IPS-20b (cell line): Measurements from ENCODE around the gene KSR2.

Experiments used
- H3K27ac ChIP-seq: one replicate; pipeline ENCODE4 v1.5.1; 2013; ENCODE audit warnings: low read length
- H3K27me3 ChIP-seq: 2 replicates; pipeline ENCODE4 v1.6.1; 2013; ENCODE audit warnings: mild to moderate bottlenecking, low read length, inconsistent platforms; ENCODE audit not compliant: insufficient read depth
- H3K36me3 ChIP-seq: 2 replicates; pipeline ENCODE4 v1.6.1; 2013; ENCODE audit warnings: low read depth, mild to moderate bottlenecking, inconsistent platforms, low read length, moderate library complexity; ENCODE audit not compliant: insufficient read depth
- H3K4me1 ChIP-seq: 2 replicates; pipeline ENCODE4 v1.6.1; 2013; ENCODE audit warnings: mild to moderate bottlenecking, control low read depth, inconsistent platforms, low read length, moderate library complexity; ENCODE audit not compliant: insufficient read depth
- H3K4me3 ChIP-seq: 2 replicates; pipeline ENCODE4 v1.5.1; 2013; ENCODE audit warnings: mild to moderate bottlenecking, low read length, inconsistent platforms
- H3K9ac ChIP-seq: 2 replicates; pipeline ENCODE4 v1.6.1; 2013; ENCODE audit warnings: low read depth, mild to moderate bottlenecking, inconsistent platforms, low read length, moderate library complexity
- H3K9me3 ChIP-seq: 2 replicates; pipeline ENCODE4 v1.6.1; 2013; ENCODE audit warnings: mild to moderate bottlenecking, low read depth, low read length, inconsistent platforms; ENCODE audit not compliant: insufficient read depth

The KSR2 gene

DNA sequence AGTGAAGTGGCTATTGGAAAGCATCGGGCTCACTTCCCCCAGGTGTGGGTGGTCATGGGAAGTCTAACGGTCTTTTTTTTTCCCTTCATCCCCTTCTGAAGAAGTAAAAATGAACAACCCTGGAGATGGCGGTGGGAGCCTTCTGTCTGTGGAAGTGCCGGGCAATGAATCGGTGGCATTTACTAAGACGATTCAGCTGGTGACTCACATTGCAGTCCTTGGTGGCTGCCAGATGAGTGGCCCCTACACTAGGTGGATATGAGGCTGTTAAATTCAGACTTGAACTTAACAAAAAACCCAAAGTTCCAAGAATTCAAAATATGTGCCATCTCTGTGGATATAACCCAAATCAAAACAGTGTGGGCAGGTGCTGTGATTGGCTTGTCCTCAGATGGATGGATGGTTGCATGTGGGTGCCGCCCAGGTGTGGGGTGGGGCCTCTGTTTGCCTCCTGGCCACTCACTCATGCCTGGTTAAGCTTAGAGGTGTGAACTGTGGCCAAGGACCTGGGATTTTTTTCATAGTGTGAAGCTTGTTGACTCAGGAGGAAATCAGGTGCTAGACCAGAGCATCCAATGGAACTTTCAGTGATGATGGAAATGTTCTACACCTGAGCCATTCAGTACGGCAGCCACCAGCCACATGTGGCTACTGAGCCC, 430.6 kb downstream of the KSR2 start:
- Histone ChIP-seq H3K27ac (no peak overlapping the region), H3K9ac (no peak overlapping the region), H3K4me3 (no peak overlapping the region), H3K9me3 (no peaks in the 10 kb centered on the region), H3K4me1 (no peaks in the 10 kb centered on the region), H3K36me3 (no peaks in the 10 kb centered on the region), H3K27me3 (no peaks in the 10 kb centered on the region; the same call in 1 of the 2 replicates)

DNA sequence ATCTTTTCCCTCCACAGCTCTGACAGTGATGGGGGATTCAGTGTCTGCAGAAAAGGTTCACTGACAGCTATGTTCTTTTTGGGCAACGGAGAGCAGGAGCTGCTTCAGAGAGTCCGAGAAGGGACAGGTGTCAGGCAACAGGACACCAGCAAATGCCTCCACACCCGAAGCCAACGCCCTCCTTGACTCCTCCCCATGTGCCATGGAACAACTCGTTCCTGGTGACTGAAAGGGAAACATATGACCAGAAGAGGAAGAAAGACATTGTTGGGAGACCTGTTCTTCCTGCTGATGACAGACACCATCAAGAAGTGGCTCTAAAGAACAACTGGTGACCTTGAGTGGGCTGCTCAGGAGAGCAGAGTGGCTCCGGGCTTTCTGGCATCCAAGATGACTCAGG, 435.1 kb downstream of the KSR2 start:
- Histone ChIP-seq H3K27ac (no peak overlapping the region), H3K9ac (no peak overlapping the region), H3K9me3 (no peaks in the 10 kb centered on the region), H3K4me3 (no peak overlapping the region), H3K27me3 (no peaks in the 10 kb centered on the region), H3K36me3 (no peaks in the 10 kb centered on the region), H3K4me1 (no peaks in the 10 kb centered on the region)

DNA sequence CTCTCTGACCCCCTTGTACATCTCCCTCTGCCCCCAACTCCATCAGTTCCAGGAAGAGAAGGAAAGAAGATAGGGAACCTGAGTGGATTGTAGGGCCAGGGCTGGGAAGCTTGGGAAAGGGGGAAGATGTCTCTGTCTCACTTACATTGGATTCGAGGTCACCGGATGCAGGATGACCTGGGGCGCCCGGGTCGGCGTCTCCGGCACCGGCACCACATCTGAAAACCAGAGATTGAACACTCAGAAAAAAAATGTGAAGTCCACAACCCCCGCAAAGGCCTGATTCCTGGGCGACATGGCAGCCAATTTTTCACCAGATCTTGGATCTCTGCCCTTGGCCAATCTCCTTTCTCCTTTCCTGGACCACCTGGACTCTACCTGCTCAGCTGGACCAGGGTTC, 438.0 kb downstream of the KSR2 start:
- Histone ChIP-seq H3K9me3 (no peaks in the 10 kb centered on the region), H3K27me3 (no peaks in the 10 kb centered on the region), H3K4me1 (no peaks in the 10 kb centered on the region)

GRCh38 chr12:117528538-117528937, 440.3 kb downstream of the KSR2 start:
- H3K4me3 ChIP-seq = no peak overlapping the region
- H3K9me3 ChIP-seq = no peaks in the 10 kb centered on the region
- H3K9ac ChIP-seq = no peak overlapping the region
- no peaks in the 10 kb centered on the region for H3K36me3 ChIP-seq
- no peaks in the 10 kb centered on the region for H3K27me3 ChIP-seq
- no peak overlapping the region for H3K27ac ChIP-seq
- H3K4me1 ChIP-seq = no peaks in the 10 kb centered on the region

More for the DNA sequence above, 438.0 kb downstream of the KSR2 start:
- no peak overlapping the region for H3K27ac ChIP-seq
- H3K4me3 ChIP-seq = no peak overlapping the region
- H3K36me3 ChIP-seq = no peaks in the 10 kb centered on the region
- H3K9ac ChIP-seq = no peak overlapping the region

GRCh38 chr12:117527479-117527855, 441.3 kb downstream of the KSR2 start:
- Histone ChIP-seq H3K9me3 (no peaks in the 10 kb centered on the region), H3K27me3 (no peaks in the 10 kb centered on the region)

DNA sequence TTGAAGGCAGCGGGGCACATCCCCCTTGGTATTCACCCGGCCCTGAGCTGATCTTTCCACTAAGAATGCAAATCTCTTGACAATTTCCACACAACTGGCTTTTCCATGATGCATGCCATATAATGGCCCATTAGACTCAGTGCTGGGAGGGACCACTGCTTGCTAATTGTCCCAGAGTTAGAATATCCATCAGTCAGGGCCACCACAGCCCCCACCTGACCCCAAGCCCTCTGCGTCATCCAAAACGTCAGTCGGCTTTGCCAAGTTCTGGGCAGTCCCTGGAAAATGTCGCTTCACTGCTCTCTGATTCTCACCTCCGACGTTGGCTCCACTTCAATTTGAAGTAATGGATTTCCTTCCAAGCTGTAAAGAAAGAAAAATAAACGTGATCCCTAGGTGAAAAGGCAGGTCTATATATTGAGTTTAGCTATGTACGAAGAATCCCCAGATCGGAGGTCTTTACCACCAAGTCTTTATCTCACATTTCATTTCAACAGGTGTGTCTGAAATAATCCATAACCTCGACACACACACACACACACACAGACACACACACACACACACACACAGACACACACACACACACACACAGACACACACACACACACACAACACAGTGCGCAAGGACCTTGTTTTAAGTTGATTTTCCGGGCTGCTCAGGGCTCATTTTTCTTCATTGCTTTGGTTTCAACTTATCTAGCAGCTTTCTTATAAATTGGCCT, 441.9 kb downstream of the KSR2 start:
- Histone ChIP-seq H3K4me1 (no peaks in the 10 kb centered on the region), H3K4me3 (no peak overlapping the region), H3K9me3 (no peaks in the 10 kb centered on the region), H3K36me3 (no peaks in the 10 kb centered on the region), H3K27me3 (no peaks in the 10 kb centered on the region), H3K27ac (no peak overlapping the region), H3K9ac (no peak overlapping the region)

More at GRCh38 chr12:117527479-117527855, 441.3 kb downstream of the KSR2 start:
- H3K4me1 ChIP-seq = no peaks in the 10 kb centered on the region
- no peak overlapping the region for H3K9ac ChIP-seq
- no peaks in the 10 kb centered on the region for H3K36me3 ChIP-seq
- no peak overlapping the region for H3K27ac ChIP-seq
- no peak overlapping the region for H3K4me3 ChIP-seq

DNA sequence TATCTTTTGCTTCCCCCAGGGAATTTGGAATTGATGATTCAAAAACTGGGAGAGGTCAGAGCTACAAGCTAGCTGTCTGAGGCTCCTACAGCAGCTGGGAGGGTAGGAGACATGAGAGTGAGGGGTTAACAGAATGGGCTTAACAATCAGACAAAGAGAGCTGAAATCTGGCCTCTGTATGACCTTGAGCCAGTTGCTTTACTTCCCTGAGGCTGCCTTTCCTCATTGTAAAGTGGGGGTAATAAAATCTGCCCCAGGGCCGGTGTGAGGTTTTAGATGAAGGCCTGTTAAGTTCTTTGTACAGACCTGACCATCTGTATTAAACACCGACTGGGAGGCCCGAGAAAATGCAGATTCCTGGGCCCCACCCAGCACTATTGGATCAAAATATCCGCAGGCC, 443.0 kb downstream of the KSR2 start:
- no peak overlapping the region for H3K9ac ChIP-seq
- H3K4me3 ChIP-seq = no peak overlapping the region
- no peaks in the 10 kb centered on the region for H3K4me1 ChIP-seq
- no peaks in the 10 kb centered on the region for H3K9me3 ChIP-seq
- no peaks in the 10 kb centered on the region for H3K27me3 ChIP-seq
- H3K36me3 ChIP-seq = no peaks in the 10 kb centered on the region
- H3K27ac ChIP-seq = no peak overlapping the region

- H3K27ac ChIP-seq = no peak overlapping the region
- H3K9me3 ChIP-seq = no peaks in the 10 kb centered on the region
- H3K27me3 ChIP-seq = no peaks in the 10 kb centered on the region
- H3K36me3 ChIP-seq = no peaks in the 10 kb centered on the region
- H3K9ac ChIP-seq = no peak overlapping the region
- H3K4me3 ChIP-seq = no peak overlapping the region
- H3K4me1 ChIP-seq = no peaks in the 10 kb centered on the region
Observed at GRCh38 chr12:117524806-117525205, 444.0 kb downstream of the KSR2 start.

GRCh38 chr12:117523971-117524370, 444.8 kb downstream of the KSR2 start:
- H3K9me3 ChIP-seq = no peaks in the 10 kb centered on the region
- H3K4me3 ChIP-seq = no peak overlapping the region
- H3K4me1 ChIP-seq = no peaks in the 10 kb centered on the region
- H3K36me3 ChIP-seq = no peaks in the 10 kb centered on the region
- no peak overlapping the region for H3K9ac ChIP-seq
- no peak overlapping the region for H3K27ac ChIP-seq
- no peaks in the 10 kb centered on the region for H3K27me3 ChIP-seq

- H3K9me3 ChIP-seq = no peaks in the 10 kb centered on the region
- no peaks in the 10 kb centered on the region for H3K4me1 ChIP-seq
- no peaks in the 10 kb centered on the region for H3K36me3 ChIP-seq
- H3K27me3 ChIP-seq = no peaks in the 10 kb centered on the region
- H3K4me3 ChIP-seq = no peak overlapping the region
- no peak overlapping the region for H3K9ac ChIP-seq
- H3K27ac ChIP-seq = no peak overlapping the region
Observed at GRCh38 chr12:117522559-117522958, 446.2 kb downstream of the KSR2 start.

DNA sequence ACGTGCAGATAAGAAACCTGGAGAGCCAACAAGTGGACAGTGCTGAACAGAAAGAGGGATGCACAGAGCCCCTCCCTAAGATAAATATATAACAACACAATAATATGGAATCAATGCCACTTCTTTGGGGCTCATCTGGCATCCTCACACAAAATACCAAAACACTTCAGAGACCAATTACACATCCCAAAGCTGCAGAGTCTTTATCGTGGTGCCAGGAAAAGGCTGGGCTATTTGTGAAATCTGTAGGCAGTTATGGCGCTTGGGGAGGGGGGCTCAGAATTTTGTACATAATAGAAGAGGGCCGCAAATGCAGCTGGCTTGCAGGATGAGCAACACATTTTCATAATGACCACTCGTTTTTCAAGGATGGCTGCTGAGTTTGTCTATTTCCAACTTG, 446.9 kb downstream of the KSR2 start:
- H3K4me1 ChIP-seq = no peaks in the 10 kb centered on the region
- H3K9me3 ChIP-seq = no peaks in the 10 kb centered on the region
- H3K9ac ChIP-seq = no peak overlapping the region
- no peak overlapping the region for H3K4me3 ChIP-seq
- no peaks in the 10 kb centered on the region for H3K36me3 ChIP-seq
- no peaks in the 10 kb centered on the region for H3K27me3 ChIP-seq
- H3K27ac ChIP-seq = no peak overlapping the region

DNA sequence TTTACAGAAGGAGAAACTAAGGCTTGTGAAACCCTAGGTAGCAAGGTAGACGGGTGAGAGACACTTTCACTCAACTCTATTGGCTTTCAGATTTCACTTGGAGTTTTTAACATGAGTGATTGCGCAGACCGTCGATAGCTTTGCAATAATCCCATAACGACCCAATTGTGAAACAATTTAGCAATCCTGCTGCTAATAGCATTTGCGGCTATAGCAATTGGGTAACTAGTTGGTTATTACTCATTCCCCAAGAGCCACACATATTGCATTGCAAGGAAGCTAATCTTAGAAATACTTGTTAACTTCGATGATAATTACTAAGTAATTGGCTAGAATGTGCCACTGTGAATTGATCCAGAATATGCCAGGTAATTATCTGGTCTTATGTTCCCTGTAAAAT, 447.4 kb downstream of the KSR2 start:
- H3K27ac ChIP-seq = no peak overlapping the region
- no peaks in the 10 kb centered on the region for H3K4me1 ChIP-seq
- no peak overlapping the region for H3K9ac ChIP-seq
- no peaks in the 10 kb centered on the region for H3K27me3 ChIP-seq
- H3K4me3 ChIP-seq = no peak overlapping the region
- no peaks in the 10 kb centered on the region for H3K36me3 ChIP-seq
- H3K9me3 ChIP-seq = no peaks in the 10 kb centered on the region
